ENCODE results near the gene MAP4K3. TPM values are rescaled to one million over a fixed set of nuclear protein-coding genes. Genes with fewer than 3 reads are reported as not detected.

The MAP4K3 gene
- total and polyA plus RNA-seq, 9 of the 15 experiments (the other 6 are each of a cell fraction or from before 2014, with no cell fraction given) = 3.1 to 30.0 (median 16.9) TPM

- H3K4me2 ChIP-seq (ENCODE audit: insufficient read depth, low read length) = no peak overlapping the region
- H3K4me3 ChIP-seq = no peak overlapping the region
- no peaks in the 10 kb centered on the region for H4K20me1 ChIP-seq (replicated peaks; ENCODE audit: control insufficient read depth, insufficient read depth, low read length)
- intact Hi-C loops (cut with micrococcal nuclease) (no loop called here), in situ Hi-C loops (cut with MboI) (no loop called here)
- peaks cover 25% of the 10 kb centered on the region for H3K9me3 ChIP-seq (replicated peaks; ENCODE audit: control insufficient read depth, insufficient read depth, low read depth, low read length)
- FAIRE-seq (no peak), ATAC-seq (no peak), DNase-seq (ENCODE audit: extremely low read depth in 1 of 4, low spot score in 3 of 4) (no peak)
- POLR2A ChIA-PET = interaction anchor here (1.2 kb wide), 1 partner anchor 10 kb away, joined by 3 read pairs; no protein-coding TSS in a partner anchor
- TF ChIP-seq RREB1 (CRISPR knock-in tag; IDR thresholded peaks at IDR 0.05) (no peak), TCF15 (CRISPR knock-in tag; IDR thresholded peaks at IDR 0.05) (no peak), CXXC5 (CRISPR knock-in tag; IDR thresholded peaks at IDR 0.05) (no peak), ZNF311 (CRISPR knock-in tag; IDR thresholded peaks at IDR 0.05) (no peak), RBM25 (IDR thresholded peaks at IDR 0.05; ENCODE audit: low read depth, low read length, severe bottlenecking) (no peak), RBBP5 (IDR thresholded peaks at IDR 0.05; ENCODE audit: borderline replicate concordance, insufficient read depth, low read length, poor library complexity, severe bottlenecking) (no peak), THAP12 (CRISPR knock-in tag; IDR thresholded peaks at IDR 0.05) (no peak), ETV5 (CRISPR knock-in tag; IDR thresholded peaks at IDR 0.05; ENCODE audit: low read depth) (no peak), MEF2D (tag; conservative IDR thresholded peaks at IDR 0.05; ENCODE audit: low read depth) (no peak)
- CTCF ChIA-PET (ENCODE audit: low intra/inter-chr PET ratio) = no interaction called here
- no TSS peak for BruUV-seq (replicated peaks)
- H3K9me1 ChIP-seq (ENCODE audit: control insufficient read depth, insufficient read depth, low read length) = no peaks in the 10 kb centered on the region
- H2AFZ ChIP-seq (ENCODE audit: low read depth, low read length) = no peak overlapping the region
- no peak overlapping the region for H3K27ac ChIP-seq (ENCODE audit: extremely low read depth, low read depth, low read length)
- H3K27me3 ChIP-seq (ENCODE audit: control insufficient read depth in 2 of 2, insufficient read depth in 2 of 2, low read length in 2 of 2) = no peaks in the 10 kb centered on the region
- no peaks in the 10 kb centered on the region for H3K4me1 ChIP-seq (replicated peaks in 1 of 2; ENCODE audit: control insufficient read depth in 2 of 2, insufficient read depth in 2 of 2, low read length in 2 of 2)
- no peak overlapping the region for H3K9ac ChIP-seq (ENCODE audit: insufficient read depth in 1 of 2, low read depth in 2 of 2, low read length in 2 of 2)
- H3K79me2 ChIP-seq (ENCODE audit: control insufficient read depth, insufficient read depth, low read length) = peaks cover 20% of the 10 kb centered on the region
- peaks cover 4% of the 10 kb centered on the region; the same call in 1 of the 3 replicates for H3K36me3 ChIP-seq (ENCODE audit: control insufficient read depth, insufficient read depth, low read length)
Measured at GRCh38 chr2:39361511-39361910, 75.6 kb downstream of the MAP4K3 start.
